ENCODE measurements around the gene BATF2. TPM values are rescaled to one million over a fixed set of nuclear protein-coding genes. Genes with fewer than 3 reads are reported as not detected.

BATF2 gene
- total RNA-seq, 2 experiments from 2014 or later: 0.70 to 0.79 TPM

DNA sequence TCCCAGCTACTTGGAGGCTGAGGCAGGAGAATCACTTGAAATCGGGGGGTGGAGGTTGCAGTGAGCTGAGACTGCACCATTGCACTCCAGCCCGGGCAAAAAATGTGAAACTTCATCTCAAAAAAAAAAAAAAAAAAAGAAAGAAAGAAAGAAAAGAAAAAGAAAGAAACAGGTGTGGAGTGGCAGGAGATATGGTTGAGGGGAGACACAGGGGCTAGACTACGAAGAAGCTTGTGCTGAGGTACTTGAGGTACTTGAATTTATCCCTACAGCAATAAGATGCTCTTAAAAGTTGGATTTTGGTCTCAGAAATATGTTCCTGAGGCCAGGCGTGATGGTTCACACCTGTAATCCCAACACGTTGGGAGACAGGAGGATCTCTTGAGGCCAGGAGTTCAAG is 22.6 kb downstream of the BATF2 start:
- no TSS peak for BruUV-seq (replicated peaks)
- peak overlapping the region; percentile 82; the same call in 1 of the 2 replicates for H2AFZ ChIP-seq (ENCODE audit: low read length)
- peak overlapping the region; percentile 93 for H3K27ac ChIP-seq (ENCODE audit: low read depth, low read length, poor library complexity, severe bottlenecking)
- no peaks in the 10 kb centered on the region for H3K36me3 ChIP-seq (ENCODE audit: insufficient read depth, low read length)
- no peaks in the 10 kb centered on the region for H3K79me2 ChIP-seq (ENCODE audit: insufficient read depth, low read depth, low read length)
- no peaks in the 10 kb centered on the region for H3K9me2 ChIP-seq (ENCODE audit: insufficient read depth, low read length)
- DNase-seq (ENCODE audit: low spot score): peak; percentile 87
- peak overlapping the region; percentile 65 for H3K4me2 ChIP-seq (ENCODE audit: low read length)
- TF ChIP-seq CTCF (conservative IDR thresholded peaks at IDR 0.05; ENCODE audit: low read length) (no peak), EZH2phosphoT487 (IDR thresholded peaks at IDR 0.05; ENCODE audit: borderline replicate concordance, low read depth, low read length) (no peak)
- intact Hi-C loops (cut with micrococcal nuclease; ENCODE audit: unreplicated experiment): loop anchor here (1.0 to 5.0 kb wide), 2 partner anchors 39 to 57 kb away; partner anchors contain the start of gene ATG2A
- H4K20me1 ChIP-seq (ENCODE audit: insufficient read depth, low read length): no peaks in the 10 kb centered on the region
- peak overlapping the region; percentile 40 for H3K4me3 ChIP-seq (ENCODE audit: low read depth, low read length, poor library complexity, severe bottlenecking)
- POLR2A ChIA-PET: interaction anchor here (0.6 to 0.7 kb wide), 4 partner anchors 17 to 190 kb away, joined by 3 to 7 read pairs (median 3); no protein-coding TSS in a partner anchor
- H3K9me3 ChIP-seq (ENCODE audit: low read length): no peaks in the 10 kb centered on the region
- CTCF ChIA-PET (ENCODE audit: unreplicated experiment): no interaction called here
- peaks cover 69% of the 10 kb centered on the region for H3K4me1 ChIP-seq (ENCODE audit: insufficient read depth, low read length, poor library complexity, severe bottlenecking)

DNA sequence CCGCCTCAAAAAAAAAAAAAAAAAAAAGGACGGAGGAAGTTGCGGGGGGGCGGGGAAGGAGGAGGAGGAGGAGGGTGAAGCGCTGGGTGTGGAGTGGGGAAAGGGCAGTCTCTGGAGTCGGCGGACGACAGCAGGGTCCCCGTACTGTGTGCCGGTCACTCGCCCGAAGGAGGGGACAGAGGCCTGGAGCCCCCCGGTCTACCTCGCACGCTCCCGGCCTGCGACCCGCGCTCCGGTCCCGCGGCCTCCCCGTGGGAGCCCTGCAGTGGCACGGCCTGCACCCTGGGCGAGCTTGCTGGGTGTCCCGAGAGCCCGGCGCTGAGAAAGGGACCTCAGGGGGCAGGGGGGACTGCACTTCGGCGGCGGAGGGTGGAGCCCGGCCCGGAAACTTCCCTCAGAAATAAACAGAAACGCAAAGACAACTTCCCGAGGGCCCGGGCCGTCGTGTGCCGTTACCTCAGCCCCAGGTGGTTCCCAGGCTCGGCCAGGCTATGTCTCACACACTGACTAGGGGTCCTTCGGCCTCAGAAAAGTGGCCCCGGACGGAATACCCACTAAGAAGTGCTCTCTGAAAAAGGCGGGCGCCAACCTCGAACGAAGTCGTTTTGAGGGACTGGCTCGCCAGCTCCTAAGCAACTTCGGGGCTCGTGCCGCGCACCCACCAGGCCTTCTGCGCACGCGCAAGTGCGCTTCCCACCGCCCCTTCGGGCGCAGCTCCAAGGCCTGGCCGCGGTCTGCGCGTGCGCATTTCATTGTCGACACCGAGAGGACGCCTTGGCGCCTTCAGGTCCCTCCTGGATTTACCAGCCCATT is 25.1 kb downstream of the BATF2 start, which contains the start of gene MAJIN:
Gene MAJIN (minus strand): TSS at position 688 of the 813 bp plus-strand sequence. CDS start 12,703 bp downstream, outside the sequence.
- no peaks in the 10 kb centered on the region for H3K79me2 ChIP-seq (ENCODE audit: insufficient read depth, low read depth, low read length)
- peak within 1 kb of the TSS; percentile 93 for H3K27ac ChIP-seq (ENCODE audit: low read depth, low read length, poor library complexity, severe bottlenecking)
- DNase-seq (ENCODE audit: low spot score): no peak
- H3K4me1 ChIP-seq (ENCODE audit: insufficient read depth, low read length, poor library complexity, severe bottlenecking): peaks cover 59% of the 10 kb centered on the region
- no peaks in the 10 kb centered on the region for H3K9me2 ChIP-seq (ENCODE audit: insufficient read depth, low read length)
- POLR2A ChIA-PET: no interaction called here
- no peak for TF ChIP-seq CTCF (conservative IDR thresholded peaks at IDR 0.05; ENCODE audit: low read length)
- no peak for TF ChIP-seq EZH2phosphoT487 (IDR thresholded peaks at IDR 0.05; ENCODE audit: borderline replicate concordance, low read depth, low read length)
- CTCF ChIA-PET (ENCODE audit: unreplicated experiment): no interaction called here
- H3K9me3 ChIP-seq (ENCODE audit: low read length): no peaks in the 10 kb centered on the region
- no peak within 1 kb of the TSS for H2AFZ ChIP-seq (ENCODE audit: low read length)
- no TSS peak for BruUV-seq (replicated peaks)
- H3K36me3 ChIP-seq (ENCODE audit: insufficient read depth, low read length): no peaks in the 10 kb centered on the region
- intact Hi-C loops (cut with micrococcal nuclease; ENCODE audit: unreplicated experiment): loop anchor here (5.0 kb wide), 1 partner anchor 54 kb away; the partner anchor contains the start of gene ATG2A
- no peaks in the 10 kb centered on the region for H4K20me1 ChIP-seq (ENCODE audit: insufficient read depth, low read length)
- no peak within 1 kb of the TSS for H3K4me3 ChIP-seq (ENCODE audit: low read depth, low read length, poor library complexity, severe bottlenecking)
- H3K4me2 ChIP-seq (ENCODE audit: low read length): peak within 1 kb of the TSS; percentile 65; the same call in 1 of the 2 replicates

GRCh38 chr11:64970731-64971151 is 26.0 kb downstream of the BATF2 start:
- intact Hi-C loops (cut with micrococcal nuclease; ENCODE audit: unreplicated experiment): loop anchor here (5.0 kb wide), 1 partner anchor 53 kb away; the partner anchor contains the start of gene ATG2A
- H3K4me2 ChIP-seq (ENCODE audit: low read length): no peak overlapping the region
- H3K27ac ChIP-seq (ENCODE audit: low read depth, low read length, poor library complexity, severe bottlenecking): no peak overlapping the region
- peak; percentile 24 for DNase-seq (ENCODE audit: low spot score)
- peaks cover 55% of the 10 kb centered on the region for H3K4me1 ChIP-seq (ENCODE audit: insufficient read depth, low read length, poor library complexity, severe bottlenecking)
- no peaks in the 10 kb centered on the region for H3K36me3 ChIP-seq (ENCODE audit: insufficient read depth, low read length)
- no peak overlapping the region for H2AFZ ChIP-seq (ENCODE audit: low read length)
- H3K4me3 ChIP-seq (ENCODE audit: low read depth, low read length, poor library complexity, severe bottlenecking): no peak overlapping the region
- CTCF ChIA-PET (ENCODE audit: unreplicated experiment): no interaction called here
- H4K20me1 ChIP-seq (ENCODE audit: insufficient read depth, low read length): no peaks in the 10 kb centered on the region
- BruUV-seq (replicated peaks): no TSS peak
- H3K79me2 ChIP-seq (ENCODE audit: insufficient read depth, low read depth, low read length): no peaks in the 10 kb centered on the region
- POLR2A ChIA-PET: no interaction called here
- H3K9me2 ChIP-seq (ENCODE audit: insufficient read depth, low read length): no peaks in the 10 kb centered on the region
- TF ChIP-seq EZH2phosphoT487 (IDR thresholded peaks at IDR 0.05; ENCODE audit: borderline replicate concordance, low read depth, low read length): no peak
- TF ChIP-seq CTCF (conservative IDR thresholded peaks at IDR 0.05; ENCODE audit: low read length): no peak
- H3K9me3 ChIP-seq (ENCODE audit: low read length): no peaks in the 10 kb centered on the region

Data from OCI-LY7 (cell line).